Muscle of leg (tissue), 11 donors: Measurements from ENCODE around the gene MAPK12. TPM values are rescaled to one million over a fixed set of nuclear protein-coding genes. Genes with fewer than 3 reads are reported as not detected.

Experiments
- DNase-seq: peaks from one replicate; pipeline ENCODE4 v3.0.0; 2013
- H3K27ac ChIP-seq: one replicate; pipeline ENCODE4 v1.5.1; 2013; ENCODE audit warnings: mild to moderate bottlenecking, low read length, control low read depth
- H3K27me3 ChIP-seq: one replicate; pipeline ENCODE4 v1.6.1; 2013; ENCODE audit warnings: low read length; ENCODE audit not compliant: control insufficient read depth, insufficient read depth
- H3K36me3 ChIP-seq: one replicate; pipeline ENCODE4 v1.6.1; 2013; ENCODE audit warnings: low read length; ENCODE audit not compliant: control insufficient read depth, insufficient read depth
- H3K4me1 ChIP-seq: one replicate; pipeline ENCODE4 v1.6.1; 2013; ENCODE audit warnings: low read length; ENCODE audit not compliant: control insufficient read depth, insufficient read depth
- H3K4me3 ChIP-seq: one replicate; pipeline ENCODE4 v1.5.1; 2013; ENCODE audit warnings: low read length, control low read depth
- H3K9me3 ChIP-seq: replicated peaks from 2 replicates; pipeline ENCODE4 v1.6.1; 2013; ENCODE audit warnings: low read depth, low read length; ENCODE audit not compliant: control insufficient read depth
- WGBS: methylation state at CpG from one replicate; pipeline ENCODE4 v1.1.5; 2013; ENCODE audit warnings: missing lambda C conversion rate; ENCODE audit not compliant: insufficient coverage; 5-methylcytosine and 5-hydroxymethylcytosine counted together
- polyA plus RNA-seq, 8 donors: library from polyadenylated mRNA; unstranded; fragments of 120-200 nt; gene quantifications; one replicate each; pipeline versions ENCODE4 v1.2.1 to v1.2.3, GENCODE V29; 2013; ENCODE audit warnings: inconsistent platforms in 1 of 8, low replicate concordance in 1 of 8; ENCODE audit not compliant: insufficient read length in 8 of 8, insufficient read depth in 1 of 8
- total RNA-seq: library from RNA; stranded (reverse); fragments of 120-200 nt; gene quantifications from one replicate; pipeline ENCODE4 v1.2.4, GENCODE V29; 2013

MAPK12 gene
- total and polyA plus RNA-seq, 9 donors, result 9.4 to 37.8 (median 20.3) TPM

DNA sequence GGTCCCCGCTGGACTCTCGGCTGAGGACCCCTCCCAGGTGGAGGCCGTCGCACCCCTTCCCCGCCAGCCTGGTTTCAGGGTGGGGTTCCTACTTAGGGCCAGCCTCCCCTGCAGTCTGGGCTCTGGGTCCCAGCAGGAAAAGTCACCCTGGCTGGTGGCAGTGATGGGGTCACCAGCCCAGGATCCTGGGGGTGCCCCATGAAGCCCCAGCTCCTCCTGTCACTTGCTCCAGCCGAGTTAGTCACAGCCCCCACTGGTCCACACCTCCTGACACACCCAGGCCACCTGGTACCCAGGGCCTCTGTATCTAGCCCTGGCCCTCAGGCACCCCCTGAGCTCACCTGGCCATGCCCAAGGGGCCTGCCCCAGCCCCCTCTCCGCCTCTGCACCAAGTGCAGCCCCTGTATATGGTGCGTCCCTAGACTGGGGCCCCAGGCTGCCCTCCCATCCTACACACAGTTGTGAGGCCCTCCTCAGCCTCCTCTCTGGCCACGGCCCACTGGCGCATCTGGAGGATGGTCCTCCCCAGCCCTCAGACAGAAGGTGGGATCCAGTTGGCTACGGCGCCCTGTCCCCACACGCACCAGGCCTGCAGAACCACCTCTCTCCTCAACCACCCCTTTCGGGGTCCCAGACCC is 39.3 kb upstream of the MAPK12 start:
- H3K4me1 ChIP-seq, result peaks cover 71% of the 10 kb centered on the region
- no peaks in the 10 kb centered on the region for H3K9me3 ChIP-seq
- H3K36me3 ChIP-seq, result peaks cover 19% of the 10 kb centered on the region
- DNase-seq, result no peak
- peak overlapping the region; percentile 89 for H3K27ac ChIP-seq
- H3K4me3 ChIP-seq, result no peak overlapping the region
- no peaks in the 10 kb centered on the region for H3K27me3 ChIP-seq
- WGBS, result 59% methylated on average over 14 of the region's 14 CpGs

DNA sequence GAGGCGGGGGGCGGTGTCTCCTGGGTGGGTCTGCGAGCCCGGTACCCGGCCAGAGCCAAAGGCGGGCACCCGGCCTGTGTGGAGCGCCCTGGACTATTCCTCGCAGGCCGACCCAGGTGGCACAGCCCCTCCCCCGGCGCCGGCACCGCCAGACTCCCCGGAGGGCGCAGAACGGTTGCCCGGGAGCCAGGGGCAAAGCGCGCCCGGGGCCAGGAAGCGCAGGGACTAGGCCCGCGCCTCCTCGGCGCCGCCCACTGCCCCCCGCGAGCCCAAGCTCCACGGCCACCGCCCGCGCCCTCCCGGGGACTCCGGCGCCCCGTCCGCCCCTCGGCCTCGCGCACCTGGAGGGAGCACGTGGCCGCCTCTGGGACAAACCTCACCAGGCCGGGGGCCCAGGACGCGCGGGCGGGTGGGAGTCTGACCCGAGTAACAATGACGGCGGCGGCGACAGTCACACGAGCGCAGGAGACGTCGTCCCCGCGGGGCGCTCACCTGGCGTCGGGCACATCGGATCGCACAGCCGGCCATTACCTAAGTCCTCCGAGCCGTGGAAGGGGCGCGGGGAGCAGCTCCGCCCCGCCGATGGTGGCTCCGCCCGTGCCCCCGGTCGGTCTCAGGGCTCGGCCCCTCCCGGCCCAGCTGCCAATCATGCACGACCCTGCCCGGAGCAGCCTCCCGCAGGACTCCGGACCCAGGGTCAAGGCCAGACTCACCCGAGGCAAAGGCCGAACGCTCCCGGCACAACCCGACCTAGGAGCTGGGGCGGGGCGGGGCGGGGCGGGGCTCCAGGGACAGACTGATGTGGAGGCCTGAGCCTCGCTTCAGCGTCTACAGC is 38.5 kb upstream of the MAPK12 start:
- H3K27ac ChIP-seq, result no peak overlapping the region

GRCh38 chr22:50298937-50299784 is 37.7 kb upstream of the MAPK12 start:
- Histone ChIP-seq H3K4me3 (no peak overlapping the region), H3K4me1 (peaks cover 62% of the 10 kb centered on the region), H3K9me3 (no peaks in the 10 kb centered on the region), H3K27ac (no peak overlapping the region), H3K27me3 (no peaks in the 10 kb centered on the region), H3K36me3 (peaks cover 17% of the 10 kb centered on the region)
- DNase-seq, result no peak
- 37% methylated on average over 33 of the region's 59 CpGs for WGBS

More for the DNA sequence above, 38.5 kb upstream of the MAPK12 start:
- Histone ChIP-seq H3K9me3 (no peaks in the 10 kb centered on the region), H3K36me3 (peaks cover 17% of the 10 kb centered on the region), H3K27me3 (no peaks in the 10 kb centered on the region), H3K4me3 (no peak overlapping the region), H3K4me1 (peaks cover 64% of the 10 kb centered on the region)
- DNase-seq, result no peak
- 20% methylated on average over 92 of the region's 93 CpGs for WGBS

- Histone ChIP-seq H3K4me1 (peaks cover 62% of the 10 kb centered on the region), H3K27ac (no peak overlapping the region)
- 93% methylated on average over 3 of the region's 4 CpGs for WGBS
These were observed 36.8 kb upstream of the MAPK12 start for GRCh38 chr22:50298266-50298637.

GRCh38 chr22:50297510-50298265 is 36.2 kb upstream of the MAPK12 start:
- no peaks in the 10 kb centered on the region for H3K27me3 ChIP-seq
- peaks cover 62% of the 10 kb centered on the region for H3K4me1 ChIP-seq
- peaks cover 6% of the 10 kb centered on the region for H3K36me3 ChIP-seq
- WGBS, result 82% methylated on average over 18 of the region's 20 CpGs
- no peaks in the 10 kb centered on the region for H3K9me3 ChIP-seq
- DNase-seq, result no peak
- no peak overlapping the region for H3K4me3 ChIP-seq
- no peak overlapping the region for H3K27ac ChIP-seq

More at GRCh38 chr22:50298266-50298637, 36.8 kb upstream of the MAPK12 start:
- Histone ChIP-seq H3K9me3 (no peaks in the 10 kb centered on the region), H3K36me3 (peaks cover 9% of the 10 kb centered on the region), H3K27me3 (no peaks in the 10 kb centered on the region), H3K4me3 (no peak overlapping the region)
- no peak for DNase-seq

GRCh38 chr22:50296658-50297490 is 35.4 kb upstream of the MAPK12 start:
- Histone ChIP-seq H3K4me3 (no peak overlapping the region), H3K27ac (no peak overlapping the region), H3K9me3 (no peaks in the 10 kb centered on the region), H3K4me1 (peaks cover 60% of the 10 kb centered on the region), H3K36me3 (peaks cover 9% of the 10 kb centered on the region), H3K27me3 (no peaks in the 10 kb centered on the region)
- no peak for DNase-seq
- WGBS, result 65% methylated on average over 23 of the region's 29 CpGs

DNA sequence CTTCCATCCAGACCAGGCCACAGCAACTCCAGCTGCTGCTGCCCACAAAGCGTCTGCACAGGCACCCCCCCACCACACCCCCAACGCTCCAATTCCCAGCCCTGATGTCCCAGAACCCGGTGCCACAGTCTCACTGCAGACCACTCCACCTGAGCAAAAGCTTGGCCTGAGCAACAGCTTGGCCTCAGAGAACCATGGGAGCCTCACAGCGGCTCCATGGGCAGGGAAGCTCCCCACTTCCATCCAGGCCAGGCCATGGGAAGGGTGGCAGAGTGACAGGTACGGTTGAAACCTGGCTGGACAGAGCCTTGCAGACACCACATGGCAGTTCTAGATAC is 32.8 kb upstream of the MAPK12 start:
- Histone ChIP-seq H3K4me1 (peaks cover 39% of the 10 kb centered on the region), H3K4me3 (no peak overlapping the region), H3K36me3 (peaks cover 32% of the 10 kb centered on the region), H3K27ac (peak overlapping the region; percentile 85), H3K27me3 (no peaks in the 10 kb centered on the region), H3K9me3 (no peaks in the 10 kb centered on the region)
- 25% methylated on average over 5 of the region's 5 CpGs for WGBS
- no peak for DNase-seq

DNA sequence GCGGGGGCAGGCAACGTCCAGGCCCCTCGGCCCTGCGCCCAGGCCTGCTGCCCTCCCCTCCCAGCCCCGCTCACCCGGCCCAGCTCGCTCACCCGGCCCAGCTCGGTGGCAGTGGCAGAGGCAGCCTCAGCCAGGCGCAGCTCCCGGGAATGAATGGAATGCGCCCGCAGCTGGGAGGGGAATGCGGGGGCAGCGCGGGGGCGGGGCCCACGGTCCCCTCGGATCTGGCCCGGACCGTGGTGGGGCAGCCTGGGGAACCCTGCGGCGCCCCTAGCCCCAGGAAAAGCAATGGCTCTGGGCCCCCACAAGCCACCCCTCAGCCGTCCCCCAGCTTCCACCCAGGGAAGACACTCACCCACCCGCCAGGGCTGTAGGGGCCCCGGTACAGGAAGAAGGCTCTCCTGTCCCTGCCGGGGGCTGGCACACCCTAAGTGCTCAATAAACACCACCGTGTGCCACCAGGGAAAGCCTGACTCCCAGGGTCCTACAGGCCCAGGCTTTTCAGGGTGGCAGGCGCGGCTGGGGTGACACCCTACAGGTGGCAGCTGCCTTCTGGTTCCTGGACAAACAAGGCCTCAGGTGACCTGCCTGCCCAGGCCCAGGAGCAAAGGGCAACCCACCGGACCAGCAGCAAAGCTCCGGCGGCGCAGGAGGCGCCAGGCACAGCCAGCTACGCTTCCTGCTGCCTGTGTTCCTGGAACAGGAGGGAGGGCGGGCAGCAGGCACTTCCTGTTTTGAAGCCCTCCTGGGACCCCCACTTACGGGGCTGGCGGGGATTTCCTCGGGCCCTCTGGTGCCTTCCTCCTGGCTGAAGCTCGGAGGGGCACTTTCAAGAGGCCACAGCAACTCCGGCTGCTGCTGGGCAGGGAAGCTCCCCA is 32.2 kb upstream of the MAPK12 start:
- Histone ChIP-seq H3K27ac (peak overlapping the region; percentile 85), H3K36me3 (peaks cover 38% of the 10 kb centered on the region), H3K4me3 (no peak overlapping the region), H3K27me3 (no peaks in the 10 kb centered on the region), H3K4me1 (peaks cover 33% of the 10 kb centered on the region), H3K9me3 (no peaks in the 10 kb centered on the region)
- 12% methylated on average over 41 of the region's 42 CpGs for WGBS
- peak; percentile 67 for DNase-seq
